Colon (tissue), 2 donors: ENCODE measurements around the gene OTULINL.

Experiments used
- FAIRE-seq: peaks from 2 replicates; lab custom pipeline; 2012; peaks lifted over from hg19 to GRCh38; lab: Jason Lieb, UNC
- donor health status: control.
- donor health status: control.

The OTULINL gene

DNA sequence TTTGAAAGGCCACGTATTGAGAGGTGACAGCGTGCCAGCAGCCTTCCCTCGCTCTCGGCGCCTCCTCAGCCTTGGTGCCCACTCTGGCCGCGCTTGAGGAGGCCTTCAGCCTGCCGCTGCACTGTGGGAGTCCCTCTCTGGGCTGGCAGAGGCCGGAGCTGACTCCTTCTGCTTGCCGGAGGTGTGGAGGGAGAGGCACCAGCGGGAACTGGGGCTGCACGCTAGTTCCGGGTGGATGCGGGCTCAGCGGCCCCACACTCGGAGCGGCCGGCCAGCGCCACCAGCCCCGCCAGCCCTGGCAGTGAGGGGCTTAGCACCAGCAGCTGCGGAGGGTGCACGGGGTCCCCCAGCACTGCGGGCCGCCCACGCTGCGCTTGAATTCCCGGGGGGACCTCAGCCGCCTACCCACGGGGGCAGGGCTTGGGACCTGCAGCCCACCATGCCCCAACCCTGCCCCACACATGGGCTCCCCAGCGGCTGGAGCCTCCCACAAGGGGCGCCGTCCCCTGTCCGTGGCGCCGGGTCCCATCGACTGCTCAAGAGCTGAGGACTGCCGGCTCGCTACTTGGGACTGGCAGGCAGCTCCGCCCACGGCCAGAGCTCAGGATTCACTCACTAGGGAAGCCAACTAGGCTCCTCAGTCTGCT is 4.4 kb upstream of the OTULINL start:
- FAIRE-seq = no peak

- FAIRE-seq = no peak
These were observed 3.6 kb upstream of the OTULINL start for GRCh38 chr5:14577971-14578370.

- no peak for FAIRE-seq
These were observed 2.3 kb upstream of the OTULINL start for GRCh38 chr5:14579246-14579645.

DNA sequence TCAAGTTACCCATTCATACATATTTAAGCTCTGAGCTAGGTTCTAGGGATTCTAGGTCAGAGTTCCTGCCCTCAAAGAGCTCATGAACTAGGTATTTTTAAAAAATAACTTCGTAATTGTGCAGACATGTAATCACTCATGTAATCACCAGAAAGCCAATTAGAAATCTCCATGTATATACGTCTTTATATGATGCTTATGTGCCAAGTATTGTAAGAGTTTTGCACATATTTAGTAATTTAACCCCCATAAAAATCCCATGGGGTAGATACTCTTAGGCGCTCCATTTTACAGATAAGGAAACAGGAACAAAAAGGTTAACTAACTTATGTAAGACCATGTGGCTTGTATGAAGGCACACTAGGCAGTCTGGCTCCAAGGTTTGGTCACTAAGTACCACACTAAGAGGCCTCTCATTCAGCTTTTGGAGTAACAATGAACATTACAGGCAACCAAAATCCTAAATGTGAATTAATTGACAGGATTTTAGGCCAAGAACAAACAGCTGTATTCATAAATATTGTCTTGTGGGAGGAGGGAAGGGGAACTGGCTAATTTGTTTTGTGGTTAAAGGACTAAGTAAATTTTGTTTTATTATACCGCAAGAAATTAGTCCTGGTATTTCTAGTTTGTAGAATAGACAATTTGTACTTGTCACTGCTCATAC is 1.7 kb upstream of the OTULINL start:
- FAIRE-seq = no peak

GRCh38 chr5:14580398-14581034 is 1.1 kb upstream of the OTULINL start:
- no peak for FAIRE-seq

GRCh38 chr5:14581891-14582796 is 552 bp downstream of the OTULINL start:
- FAIRE-seq = no peak

DNA sequence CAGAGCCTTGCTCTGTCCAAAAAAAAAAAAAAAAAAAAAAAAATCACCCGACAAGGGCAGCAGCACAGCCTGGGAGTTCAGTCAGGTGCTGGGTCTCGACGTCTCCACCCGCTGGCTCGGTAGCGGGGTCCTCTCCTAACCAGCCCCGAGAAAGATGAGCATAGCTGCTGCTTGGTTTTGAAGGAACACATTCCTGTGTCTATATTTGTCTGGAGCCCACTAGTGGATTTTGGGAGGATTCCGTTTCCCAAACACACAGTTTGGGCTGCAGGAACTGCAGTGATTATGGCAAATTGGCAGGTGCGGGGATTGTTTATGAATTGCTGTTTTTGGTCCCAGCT is 1.2 kb downstream of the OTULINL start:
- no peak for FAIRE-seq

GRCh38 chr5:14584848-14585247 is 3.3 kb downstream of the OTULINL start:
- FAIRE-seq = no peak

DNA sequence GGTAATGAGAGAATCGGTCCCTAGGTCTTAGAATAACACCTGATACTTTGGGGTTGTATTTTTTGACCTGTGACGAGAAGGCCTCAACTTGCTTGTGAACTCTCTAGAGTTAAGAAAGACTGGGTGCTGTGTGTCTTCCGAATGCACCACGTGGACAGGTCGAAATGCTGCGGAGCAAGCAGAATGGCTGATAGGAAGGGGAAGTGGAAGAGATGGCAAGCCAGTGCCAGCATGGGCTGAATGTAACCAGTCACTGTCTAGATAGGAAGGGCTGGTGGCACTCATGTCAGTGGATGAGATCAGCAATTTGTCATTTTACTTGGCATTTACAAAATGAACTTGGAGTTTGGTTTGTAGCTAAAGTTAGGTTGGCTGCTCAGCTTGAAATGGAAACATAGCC is 5.6 kb downstream of the OTULINL start:
- FAIRE-seq = no peak

DNA sequence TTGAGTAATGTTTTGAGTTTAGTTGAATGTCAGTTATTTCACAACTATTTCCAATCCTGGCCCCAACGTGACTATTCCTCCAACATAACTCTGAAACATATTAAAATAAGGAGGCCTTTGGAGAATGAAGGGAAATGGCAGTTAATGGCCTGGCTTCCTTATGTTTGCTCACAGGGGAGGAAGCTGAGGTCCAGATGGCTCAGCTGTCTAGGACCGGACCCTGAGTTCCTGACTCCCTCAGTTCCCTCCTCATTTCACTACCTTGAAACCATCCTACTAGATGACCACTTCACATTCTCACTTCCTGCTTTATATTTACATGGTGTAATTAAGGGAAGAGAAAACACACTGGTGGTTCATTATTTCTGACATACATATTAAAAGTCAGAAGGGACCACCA is 6.6 kb downstream of the OTULINL start:
- FAIRE-seq = no peak

GRCh38 chr5:14588758-14589543 is 7.4 kb downstream of the OTULINL start:
- FAIRE-seq = no peak

DNA sequence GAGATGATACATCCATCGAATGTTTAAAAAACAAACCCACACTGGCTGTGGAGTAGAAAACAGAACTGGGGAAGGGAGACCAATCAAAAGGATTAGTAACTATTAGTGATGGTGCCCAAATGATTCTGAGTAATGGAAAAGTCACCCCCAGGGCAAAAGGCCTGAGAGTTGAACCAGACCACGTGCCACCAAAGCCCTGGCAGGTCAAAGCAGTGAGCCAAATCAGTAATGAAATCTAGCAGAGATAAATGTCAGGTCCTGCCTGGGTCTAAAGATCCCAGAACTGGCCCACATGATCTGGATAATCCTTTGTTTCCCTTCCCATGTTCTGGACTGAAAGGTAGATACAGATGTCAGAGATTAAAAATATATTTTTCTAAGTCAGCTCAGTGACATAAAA is 9.4 kb downstream of the OTULINL start:
- no peak for FAIRE-seq

DNA sequence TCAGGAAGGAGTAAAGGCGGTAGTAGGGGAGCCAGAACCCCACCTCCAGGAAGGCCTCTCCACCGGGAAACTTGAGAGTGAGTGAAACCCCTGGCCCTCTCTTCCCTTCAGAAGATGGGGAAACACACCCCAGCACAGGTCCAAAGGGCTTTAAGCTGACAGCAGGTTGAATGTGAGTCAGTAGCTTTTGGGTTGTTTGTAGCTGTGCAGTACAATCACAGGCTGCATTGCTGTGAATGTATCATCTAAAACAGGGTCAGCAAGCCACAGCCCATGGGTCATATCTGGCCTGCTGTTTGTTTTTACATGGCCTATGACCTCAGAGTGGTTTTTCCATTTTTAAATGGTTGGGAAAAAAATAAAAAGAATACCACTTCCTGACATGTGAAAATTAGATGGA is 10.0 kb downstream of the OTULINL start:
- no peak for FAIRE-seq

- FAIRE-seq = no peak
These were observed 11.9 kb downstream of the OTULINL start for GRCh38 chr5:14593326-14594021.

DNA sequence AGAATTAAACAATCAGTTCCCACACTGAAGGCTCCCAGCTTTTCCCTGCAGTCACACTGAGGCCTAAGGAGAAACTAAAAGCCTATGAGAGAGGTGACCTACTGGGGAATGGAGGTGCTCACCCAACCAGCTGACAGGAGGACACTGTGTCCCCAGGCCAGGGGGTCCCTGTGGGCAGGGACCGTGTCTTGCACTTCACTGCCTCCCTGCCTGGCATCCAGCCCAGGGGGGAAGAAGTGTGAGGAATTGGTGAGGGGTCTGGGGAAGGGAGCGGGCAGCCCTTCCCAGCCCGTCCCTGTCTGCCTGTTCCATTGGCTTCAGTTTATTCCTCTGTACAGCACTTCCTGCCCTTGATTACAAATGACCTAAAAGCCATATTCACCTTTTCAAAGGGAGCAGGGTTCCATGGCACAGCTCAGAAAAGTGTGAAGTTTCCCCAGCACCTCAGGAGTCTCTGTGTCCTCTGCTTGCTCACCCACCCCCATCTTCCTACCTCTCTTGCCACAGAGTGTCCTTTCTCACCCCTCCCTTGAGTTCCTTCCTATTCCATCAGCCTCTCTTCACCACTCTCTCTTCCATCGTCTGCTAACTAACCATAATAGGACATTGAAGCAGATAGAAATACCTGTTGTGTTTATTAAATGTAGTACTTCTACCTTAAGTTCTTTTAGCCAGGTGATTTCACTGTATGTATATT is 12.9 kb downstream of the OTULINL start:
- no peak for FAIRE-seq

GRCh38 chr5:14595189-14595588 is 13.6 kb downstream of the OTULINL start:
- no peak for FAIRE-seq

DNA sequence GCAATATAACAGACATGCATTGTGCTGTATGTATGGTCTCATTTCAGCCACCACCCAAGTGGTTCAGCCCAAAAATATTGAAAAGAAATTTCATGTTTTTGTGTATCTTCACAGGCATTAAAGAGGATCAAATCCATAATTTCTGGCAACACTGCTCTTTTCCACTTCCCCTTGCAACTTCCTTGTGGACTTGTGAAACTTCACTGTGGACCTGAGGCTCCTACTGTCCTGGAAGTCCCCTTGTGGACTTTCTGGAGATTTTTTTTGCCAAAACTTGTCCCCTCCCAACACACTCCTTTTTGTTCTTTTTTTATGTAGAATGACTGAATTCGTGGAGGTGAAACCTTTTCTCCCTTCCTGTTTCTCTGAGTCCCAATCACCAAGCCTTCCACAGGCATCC is 14.3 kb downstream of the OTULINL start:
- FAIRE-seq = no peak

DNA sequence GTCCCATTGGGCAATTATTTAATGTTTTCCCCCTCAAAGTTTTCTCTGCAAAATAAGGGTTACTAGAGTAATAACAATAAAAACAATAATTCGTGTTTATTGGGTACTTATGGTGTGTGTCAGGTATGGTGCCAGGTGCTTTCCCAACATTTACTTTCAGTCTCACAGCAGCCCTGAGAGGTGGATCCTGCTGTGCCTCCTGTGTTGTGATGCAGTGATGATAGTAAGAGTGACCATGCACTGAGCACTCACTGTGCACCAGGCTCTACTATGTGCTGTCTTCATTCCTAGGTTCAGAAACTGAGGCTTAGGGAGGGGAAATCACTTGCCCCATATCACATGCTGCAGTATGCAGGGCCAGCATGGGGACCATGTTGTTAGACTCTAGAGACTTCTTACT is 15.5 kb downstream of the OTULINL start:
- FAIRE-seq = no peak

DNA sequence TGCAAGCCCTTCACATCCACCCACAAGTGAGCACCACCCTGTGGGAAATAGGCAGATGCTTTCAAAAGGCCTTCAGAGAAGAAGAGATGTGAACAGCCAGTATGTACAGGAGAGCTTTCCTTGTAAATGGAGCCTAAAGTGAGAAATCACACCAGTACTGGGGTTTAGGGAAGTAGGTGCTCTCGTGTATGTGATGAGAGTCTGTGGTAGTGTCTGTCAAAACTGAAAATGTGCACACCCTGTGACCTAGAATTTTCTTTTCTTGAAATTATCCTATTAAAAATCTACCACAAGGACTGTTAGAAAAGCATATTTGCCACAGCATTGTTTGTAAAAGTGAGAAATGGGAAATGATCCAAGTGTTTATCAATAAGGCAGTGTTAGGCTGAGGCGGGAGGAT is 16.6 kb downstream of the OTULINL start:
- no peak for FAIRE-seq

- no peak for FAIRE-seq
These were observed 18.0 kb downstream of the OTULINL start for GRCh38 chr5:14599476-14600127.
